Stimulated activated CD8-positive, alpha-beta memory T cell treated with anti-CD3 and anti-CD28 coated beads, Interleukin-4, amount 100 ng/mL, for 1 hour (primary cell): Measurements from ENCODE around the gene TAP1.
"Not testable (repeated sequence)": the region's sequence is repeated elsewhere in the genome, so short reads cannot be mapped to it uniquely, and the experiment has no call there.

ENCODE experiments used
- DNase-seq, 2 donors: peaks; one replicate each; pipeline ENCODE4 v3.0.0-alpha.2; 2020; ENCODE audit warnings: low read depth in 2 of 2, low spot score in 1 of 2

Gene TAP1

GRCh38 chr6:32807020-32807580 is 46.4 kb downstream of the TAP1 start:
- DNase-seq = no peak

- DNase-seq = not testable (repeated sequence)
Measured at GRCh38 chr6:32805404-32805803, 48.1 kb downstream of the TAP1 start.

DNA sequence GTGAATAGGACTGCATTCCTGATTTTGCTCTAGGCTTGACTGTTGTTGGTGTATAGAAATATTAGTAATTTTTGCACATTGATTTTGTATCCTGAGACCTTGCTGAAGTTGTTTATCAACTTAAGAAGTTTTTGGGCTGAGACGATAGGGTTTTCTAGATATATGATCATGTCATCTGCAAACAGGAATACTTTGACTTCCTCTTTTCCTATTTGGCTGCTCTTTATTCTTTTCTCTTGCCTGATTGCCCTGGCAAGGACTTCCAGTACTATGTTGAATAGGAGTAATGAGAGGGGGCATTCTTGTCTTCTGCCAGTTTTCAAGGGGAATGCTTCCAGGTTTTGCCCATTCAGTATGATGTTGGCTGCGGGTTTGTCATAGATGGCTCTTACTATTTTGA is 50.1 kb downstream of the TAP1 start:
- no peak for DNase-seq

DNA sequence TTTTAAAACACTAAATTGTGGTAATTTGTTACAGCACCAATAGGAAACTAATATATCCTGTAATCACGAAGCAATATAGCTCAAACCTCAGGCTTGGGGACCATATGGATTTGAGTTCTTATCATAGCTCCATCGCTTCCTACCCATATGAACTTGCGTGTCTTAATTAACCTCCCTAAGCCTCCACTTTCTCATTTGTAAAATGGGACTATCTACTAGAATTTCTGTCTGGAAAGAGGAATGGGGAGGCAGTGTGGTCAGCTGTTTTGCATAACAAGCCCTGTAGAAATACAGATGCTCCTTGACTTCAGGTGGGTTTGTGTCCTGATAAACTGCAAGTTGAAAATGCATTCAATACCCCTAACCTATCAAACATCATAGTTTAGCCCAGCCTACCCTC is 53.8 kb downstream of the TAP1 start:
- no peak for DNase-seq

- no peak for DNase-seq
Measured at GRCh38 chr6:32799168-32799567, 54.3 kb downstream of the TAP1 start.

- peak; percentile 59 to 79 for DNase-seq
Measured at GRCh38 chr6:32796848-32797776, 56.4 kb downstream of the TAP1 start.
